HG03196 (cell line): ENCODE measurements around the gene ARHGEF11.
"Not testable (repeated sequence)": the region's sequence is repeated elsewhere in the genome, so short reads cannot be mapped to it uniquely, and the experiment has no call there.

Experiments used
- ATAC-seq: cut with Tn5 transposase; IDR thresholded peaks from one replicate; pipeline ENCODE4 v1.9.1; 2021; ENCODE audit not compliant: unreplicated experiment

The ARHGEF11 gene

DNA sequence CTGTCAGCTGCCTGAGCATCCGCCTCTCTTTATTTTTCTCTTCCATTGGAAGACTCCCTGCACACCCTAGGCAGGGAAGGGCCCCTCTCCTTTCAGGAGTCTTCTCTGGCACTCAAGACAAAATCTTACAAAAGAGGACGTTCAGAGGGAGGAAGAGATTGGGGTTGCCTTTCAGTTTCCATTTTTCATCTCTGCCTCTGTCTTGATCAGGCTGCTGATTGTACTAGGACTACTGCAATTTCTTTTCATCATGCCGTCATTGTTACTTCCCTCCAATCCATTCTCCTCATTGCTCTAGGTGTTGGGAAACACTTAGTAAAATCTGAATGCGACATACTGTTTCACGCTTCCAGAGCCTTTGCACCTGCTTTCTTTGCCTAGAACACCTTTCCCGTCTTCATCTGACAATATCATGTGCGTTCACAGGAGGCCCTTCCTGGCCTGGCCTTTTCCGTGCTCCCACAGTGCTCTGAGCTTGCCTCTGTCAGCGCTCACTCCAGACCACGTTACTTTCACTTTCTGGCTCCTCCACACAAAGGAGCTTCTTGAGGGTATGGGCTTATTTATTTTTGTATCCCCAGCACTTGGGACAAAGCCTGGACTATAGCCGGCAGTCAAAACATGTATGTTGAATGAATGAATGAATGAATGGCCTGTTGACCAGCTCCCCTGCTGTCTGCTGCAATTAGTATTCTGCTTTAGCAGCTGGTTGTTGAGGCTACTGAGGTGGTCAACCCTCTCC, 114.2 kb downstream of the ARHGEF11 start:
- ATAC-seq, result no peak

DNA sequence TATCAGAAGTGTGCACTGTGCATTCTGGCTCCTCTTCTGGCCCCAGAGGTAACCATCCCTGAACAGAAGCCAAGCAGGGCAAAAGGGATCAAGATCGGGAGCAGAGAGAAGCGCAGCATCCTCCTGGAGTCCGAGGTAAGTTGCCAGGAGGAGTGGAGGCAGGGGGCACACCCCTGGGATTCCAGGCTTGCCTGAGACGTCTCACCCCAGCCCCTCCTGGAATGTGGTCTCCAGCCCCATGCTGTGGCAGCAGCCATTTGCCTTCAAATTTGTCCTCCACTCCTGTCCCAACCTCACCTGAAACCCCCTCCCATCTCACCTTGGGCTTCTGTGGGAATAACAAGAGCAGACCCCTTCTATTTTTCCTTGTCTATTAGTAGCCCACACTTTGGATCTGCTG, 115.1 kb downstream of the ARHGEF11 start:
- no peak for ATAC-seq

DNA sequence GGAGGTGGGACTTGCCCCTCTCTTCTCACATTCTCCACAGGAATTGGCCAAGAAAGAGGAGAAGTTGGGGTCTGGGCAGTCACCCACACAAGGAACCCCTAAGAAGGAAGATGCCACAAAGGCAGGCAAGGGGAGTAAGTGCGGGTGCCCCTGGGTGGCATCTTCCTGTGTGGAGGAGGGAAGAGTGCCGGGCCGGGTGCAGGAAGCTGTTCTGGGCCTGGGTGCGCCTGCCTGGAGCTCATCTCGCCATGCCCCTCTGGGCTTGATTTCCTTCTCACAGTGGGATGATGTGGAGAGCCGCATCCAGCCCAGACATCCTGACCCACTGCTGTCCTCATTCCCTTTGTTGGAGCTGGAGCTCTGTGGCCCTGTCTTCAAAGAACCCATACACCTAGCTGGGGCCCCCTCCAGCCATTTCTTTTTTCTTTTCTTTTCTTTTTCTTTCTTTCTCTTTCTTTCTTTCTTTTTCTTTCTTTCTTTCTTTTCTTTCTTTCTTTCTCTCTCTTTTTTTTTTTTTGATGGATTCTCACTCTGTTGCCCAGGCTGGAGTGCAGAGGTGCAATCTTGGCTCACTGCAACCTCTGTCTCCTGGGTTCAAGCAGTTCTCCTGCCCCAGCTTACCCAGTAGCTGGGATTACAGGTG, 115.8 kb downstream of the ARHGEF11 start:
- ATAC-seq, result no peak

DNA sequence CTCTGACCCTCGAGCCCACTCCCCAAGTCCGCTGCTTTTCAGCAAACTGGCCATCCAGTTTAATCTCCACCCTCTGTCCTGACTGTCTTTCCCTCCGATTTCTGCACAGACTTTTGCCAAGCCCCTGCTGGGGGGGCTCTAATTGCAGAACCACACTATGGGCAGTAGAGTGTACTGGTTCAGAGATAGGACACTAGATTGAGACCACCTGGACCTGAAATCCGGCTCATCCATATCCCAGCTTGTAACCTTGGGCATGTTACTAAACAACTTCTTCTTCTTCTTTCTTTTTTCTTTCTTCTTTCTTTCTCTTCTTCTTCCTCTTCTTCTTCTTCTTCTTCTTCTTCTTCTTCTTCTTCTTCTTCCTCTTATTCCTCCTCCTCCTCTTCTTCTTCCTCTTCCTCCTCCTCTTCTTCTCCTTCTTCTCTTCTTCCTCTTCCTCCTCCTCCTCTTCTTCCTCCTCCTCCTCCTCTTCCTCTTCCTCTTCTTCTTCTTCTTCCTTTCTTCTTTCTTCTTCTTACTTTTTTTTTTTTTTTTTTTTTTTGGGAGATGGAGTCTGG, 117.4 kb downstream of the ARHGEF11 start:
- ATAC-seq, result no peak

DNA sequence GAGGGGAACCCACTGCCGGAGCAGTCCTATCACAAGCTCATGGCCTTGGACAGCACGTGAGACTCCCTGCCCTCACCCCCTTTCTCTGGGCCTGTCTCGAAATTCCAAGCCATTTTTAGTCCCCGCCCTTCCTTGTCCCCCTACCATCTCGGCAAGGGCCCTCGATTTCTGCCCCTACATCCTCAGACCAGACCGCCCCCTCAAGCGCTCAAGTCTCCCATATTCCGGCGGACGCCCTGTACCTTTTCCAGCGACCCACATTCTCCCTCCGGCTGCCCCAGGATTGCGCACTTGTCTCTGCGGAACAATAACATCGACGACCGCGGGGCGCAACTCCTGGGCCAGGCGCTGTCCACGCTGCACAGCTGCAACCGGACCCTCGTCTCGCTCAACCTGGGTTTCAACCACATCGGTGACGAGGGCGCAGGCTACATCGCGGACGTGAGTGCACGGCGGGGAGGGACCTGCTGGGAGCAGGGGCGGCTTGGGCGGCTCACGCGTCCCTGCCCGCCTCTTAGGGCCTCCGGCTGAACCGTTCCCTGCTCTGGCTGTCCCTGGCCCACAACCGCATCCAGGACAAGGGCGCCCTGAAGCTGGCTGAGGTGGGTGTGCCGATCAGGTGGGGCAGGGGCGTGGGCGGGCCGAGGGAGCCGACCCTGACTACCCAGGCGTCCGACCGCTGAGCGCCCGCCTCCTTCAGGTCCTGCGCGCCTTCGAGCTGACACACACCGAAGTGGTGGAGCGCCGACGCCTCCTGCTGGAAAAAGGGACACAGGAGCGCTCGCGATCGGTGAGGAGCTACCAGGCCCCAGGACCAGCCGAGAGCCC, 118.1 kb downstream of the ARHGEF11 start:
- no peak for ATAC-seq

DNA sequence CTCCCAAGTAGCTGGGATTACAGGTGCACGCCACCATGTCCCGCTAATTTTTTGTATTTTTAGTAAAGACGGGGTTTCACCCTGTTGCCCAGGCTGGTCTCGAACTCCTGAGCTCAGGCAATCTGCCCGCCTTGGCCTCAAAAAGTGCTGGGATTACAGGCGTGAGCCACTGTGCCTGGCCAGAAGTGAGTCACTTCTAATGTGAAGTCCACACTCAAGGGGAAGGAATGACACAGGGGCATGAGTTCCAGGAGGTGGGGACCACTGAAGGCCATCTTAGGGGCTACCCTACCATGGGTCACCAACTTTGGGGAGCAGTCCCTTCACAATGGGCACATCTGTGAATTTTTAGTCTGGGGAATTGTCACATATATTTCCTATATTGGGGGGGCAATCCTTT, 118.8 kb downstream of the ARHGEF11 start:
- not testable (repeated sequence) for ATAC-seq

DNA sequence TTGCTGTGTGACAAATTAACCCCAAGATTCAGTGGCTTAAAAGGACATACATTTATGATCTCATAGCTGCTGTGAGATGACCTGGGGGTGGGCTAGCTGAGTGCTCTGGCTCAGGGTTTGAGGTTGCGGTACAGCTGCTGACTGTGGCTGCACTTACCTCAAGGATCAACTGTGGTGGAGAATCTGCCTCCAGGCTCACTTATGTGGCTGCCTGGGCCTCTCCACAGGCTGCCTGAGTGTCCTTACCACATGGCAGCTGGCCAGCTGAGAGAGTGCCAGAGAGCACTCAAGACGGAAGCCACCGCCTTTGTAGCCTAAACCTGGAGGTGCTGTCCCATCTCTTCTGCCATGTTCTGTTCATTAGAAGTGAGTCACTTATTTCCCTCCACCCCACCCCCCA, 119.4 kb downstream of the ARHGEF11 start:
- no peak for ATAC-seq

DNA sequence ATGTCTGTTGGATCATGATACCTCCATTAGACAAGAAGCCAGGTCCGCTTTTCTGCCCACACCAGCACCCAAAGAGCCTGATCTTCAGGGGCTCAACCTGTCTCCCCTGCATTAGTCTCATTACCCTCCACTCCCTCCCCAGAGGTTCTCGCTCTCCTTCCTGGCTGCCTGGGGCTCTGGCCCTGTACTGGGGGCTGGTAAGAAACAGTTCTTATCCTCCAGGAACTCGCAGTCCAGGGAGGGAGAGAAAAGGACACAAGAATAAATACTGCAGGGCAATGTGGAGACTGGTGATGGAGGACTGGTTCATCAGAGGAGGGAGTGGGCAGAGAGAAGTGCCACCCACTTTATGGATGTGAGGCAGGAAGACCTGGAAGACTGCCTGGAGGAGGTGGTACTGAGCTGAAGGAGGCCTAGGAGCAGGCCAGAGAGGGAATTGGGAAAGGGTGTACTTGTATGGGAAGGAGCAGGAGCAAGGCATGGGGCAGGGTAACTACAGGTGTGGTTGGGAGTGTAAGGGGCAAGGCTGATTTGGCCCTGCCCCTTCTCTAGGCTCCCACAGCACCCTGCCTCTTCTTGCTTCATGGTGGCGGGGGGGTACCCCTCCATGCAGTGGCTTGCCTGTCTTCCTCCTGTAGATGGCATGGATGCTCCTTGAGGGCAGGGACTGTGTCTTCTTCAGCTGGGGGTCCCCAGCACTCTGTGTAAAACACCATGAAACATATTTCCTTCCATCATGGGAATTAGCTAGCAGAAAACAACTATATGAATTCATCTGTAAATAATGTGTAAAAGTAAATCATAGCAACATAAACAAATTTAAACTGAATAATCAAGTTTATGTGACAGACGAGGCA, 120.2 kb downstream of the ARHGEF11 start:
- ATAC-seq, result no peak

DNA sequence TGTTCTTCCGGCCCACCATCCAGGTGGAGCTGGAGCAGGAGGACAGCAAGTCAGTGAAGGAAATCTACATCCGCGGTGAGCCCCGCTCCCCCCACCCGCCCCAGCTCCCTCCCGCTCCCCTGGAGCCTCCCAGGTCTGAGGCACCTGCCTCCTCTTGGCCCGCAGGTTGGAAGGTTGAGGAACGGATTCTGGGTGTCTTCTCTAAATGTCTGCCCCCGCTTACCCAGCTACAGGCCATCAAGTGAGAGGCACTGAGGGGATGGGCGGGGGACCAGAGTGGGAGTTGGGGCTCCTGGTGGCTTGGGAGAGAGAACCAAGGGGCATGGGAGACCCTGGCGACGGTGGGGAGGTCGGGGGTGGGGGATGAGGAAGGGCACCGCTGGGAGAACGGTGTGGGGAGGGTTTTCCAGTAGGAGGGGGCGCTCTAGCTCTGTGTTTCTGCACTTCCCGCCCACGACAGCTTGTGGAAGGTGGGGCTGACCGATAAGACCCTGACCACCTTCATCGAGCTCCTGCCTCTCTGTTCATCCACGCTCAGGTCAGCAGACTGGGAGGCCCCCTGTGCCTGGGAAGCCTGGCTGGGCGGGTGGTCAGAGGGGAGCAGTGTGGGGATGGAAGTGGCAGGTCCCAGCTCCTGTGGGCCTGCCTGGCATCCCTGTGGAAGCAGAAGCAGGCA, 120.9 kb downstream of the ARHGEF11 start:
- ATAC-seq, result no peak

DNA sequence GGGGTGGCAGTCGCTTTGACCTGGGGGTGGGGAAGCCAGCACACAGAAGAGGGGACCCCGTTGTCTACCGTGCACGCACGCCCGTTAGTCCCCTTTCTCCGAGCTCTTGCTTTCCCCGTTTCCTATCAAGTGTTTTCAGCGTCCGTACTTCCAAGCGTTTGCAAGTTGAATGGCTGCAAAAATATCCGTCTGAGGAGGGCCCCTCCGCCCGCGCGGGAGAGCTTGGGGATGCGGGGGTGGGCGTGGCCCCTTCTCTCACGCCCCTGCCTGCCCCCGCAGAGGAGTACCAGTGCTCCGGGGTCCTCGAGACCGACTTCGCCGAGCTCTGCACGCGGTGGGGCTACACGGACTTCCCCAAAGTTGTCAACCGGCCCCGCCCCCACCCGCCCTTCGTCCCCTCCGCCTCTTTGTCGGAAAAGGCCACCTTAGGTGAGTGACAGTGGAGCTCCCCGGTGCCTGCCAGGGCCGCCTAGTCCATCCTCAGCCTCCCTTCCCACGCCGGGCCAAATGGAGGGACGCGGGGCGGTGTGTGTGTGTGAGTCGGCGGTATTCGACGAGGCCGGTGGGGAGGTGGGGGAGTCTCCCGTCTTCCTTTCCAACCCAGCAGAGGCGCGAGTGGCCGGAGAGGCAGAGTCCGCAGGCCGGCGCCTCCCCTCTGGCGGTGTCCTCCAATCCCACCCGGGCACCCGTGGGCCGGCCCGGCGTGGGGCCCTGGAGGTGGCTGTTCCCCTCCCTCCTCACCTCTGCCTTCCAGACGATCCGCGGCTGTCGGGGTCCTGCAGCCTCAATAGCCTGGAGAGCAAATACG, 121.7 kb downstream of the ARHGEF11 start:
- ATAC-seq, result no peak

DNA sequence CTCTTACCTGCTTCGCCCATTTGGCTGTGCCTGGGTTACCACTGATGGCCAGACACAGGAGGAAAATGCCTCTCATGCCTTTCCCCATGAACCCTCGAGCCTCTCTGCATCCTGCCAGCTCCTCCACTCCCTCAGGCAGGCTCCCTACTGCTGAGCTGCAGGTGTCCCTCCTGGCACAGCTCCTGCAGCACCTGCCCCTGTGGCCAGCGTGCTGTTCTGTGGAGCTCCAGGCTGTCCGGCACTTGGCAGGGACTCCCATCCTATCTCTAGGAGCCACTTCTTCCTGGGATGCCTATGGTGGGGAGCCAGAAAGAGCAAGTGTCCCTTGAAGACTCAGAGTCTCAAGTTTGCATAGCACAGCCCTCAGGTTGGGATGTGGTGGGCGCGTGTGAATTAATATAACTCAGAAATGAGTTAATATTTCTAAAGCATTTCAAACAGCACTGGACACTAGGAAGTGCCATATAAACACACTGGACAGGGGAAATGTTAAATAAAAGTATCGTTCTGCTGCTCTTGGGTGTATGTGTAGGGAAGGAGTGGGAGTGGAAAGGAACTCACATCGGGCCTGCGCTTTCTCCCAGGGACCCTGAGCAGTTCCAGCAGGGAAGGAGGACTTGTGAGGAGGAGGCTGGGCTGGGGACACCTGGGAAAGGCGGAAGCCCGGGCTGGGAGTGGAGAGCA, 122.4 kb downstream of the ARHGEF11 start:
- ATAC-seq, result no peak

DNA sequence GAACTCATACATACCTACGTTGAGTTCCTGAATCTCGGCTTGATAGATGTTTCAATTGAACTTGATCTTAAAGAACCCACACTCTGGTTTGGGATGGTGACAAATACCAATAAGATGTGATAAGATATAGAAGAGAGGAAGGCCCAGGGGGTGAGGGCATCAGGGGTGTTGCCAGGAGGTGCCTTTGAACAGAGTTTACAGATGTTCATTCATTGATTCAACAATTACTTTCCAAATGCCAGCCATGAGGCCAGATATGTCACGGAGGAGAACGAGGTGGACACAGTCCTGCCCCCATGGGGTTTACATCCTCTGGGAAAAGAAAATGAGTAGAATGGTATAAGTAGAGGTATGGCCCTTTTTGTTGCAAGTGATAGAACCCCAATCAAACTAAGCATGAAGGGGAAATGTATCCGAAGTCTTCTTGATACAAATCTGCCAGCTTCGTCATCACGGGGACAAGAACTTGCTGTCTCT, 124.5 kb downstream of the ARHGEF11 start:
- no peak for ATAC-seq

DNA sequence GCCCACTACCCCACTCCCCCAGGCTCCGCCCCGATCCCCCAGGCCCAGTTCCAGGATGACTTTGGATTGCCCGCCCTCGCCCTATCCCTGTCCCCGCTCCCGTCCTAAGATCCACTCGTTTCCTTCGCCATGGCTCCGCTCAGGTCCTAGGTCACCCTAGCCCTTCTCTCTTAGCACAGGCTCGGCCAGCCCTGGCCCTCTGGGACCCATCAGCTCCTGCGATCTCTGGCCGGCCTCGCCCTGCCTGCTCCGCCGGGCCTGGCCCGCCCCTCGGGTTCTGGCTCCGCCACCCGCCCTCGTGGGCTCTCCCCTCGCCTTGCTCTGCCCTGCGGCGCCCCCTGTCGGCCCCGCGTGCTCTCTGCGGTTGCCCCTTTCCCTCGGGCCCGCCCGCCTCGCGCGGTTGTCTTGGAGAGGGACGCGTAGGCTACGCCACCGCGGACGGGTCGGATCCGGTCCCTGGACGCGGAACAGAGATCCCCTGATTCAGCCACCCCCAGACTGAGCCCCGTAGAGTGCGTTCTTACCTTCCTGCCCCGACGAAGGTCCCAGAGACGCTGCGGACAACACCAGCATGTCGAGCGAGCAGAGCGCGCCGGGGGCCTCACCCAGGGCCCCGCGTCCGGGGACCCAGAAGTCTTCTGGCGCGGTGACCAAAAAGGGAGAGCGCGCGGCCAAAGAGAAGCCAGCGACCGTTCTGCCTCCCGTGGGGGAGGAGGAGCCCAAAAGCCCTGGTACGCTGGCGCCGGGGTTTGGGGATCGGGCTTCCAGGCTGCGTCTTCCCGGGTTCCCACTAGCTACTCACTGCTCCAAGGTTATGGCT, 125.1 kb downstream of the ARHGEF11 start, which contains the start of gene LRRC71:
Gene LRRC71 (plus strand): TSS at position 400 of the 820 bp plus-strand sequence. CDS start 172 bp downstream, at position 572.
- ATAC-seq, result no peak

DNA sequence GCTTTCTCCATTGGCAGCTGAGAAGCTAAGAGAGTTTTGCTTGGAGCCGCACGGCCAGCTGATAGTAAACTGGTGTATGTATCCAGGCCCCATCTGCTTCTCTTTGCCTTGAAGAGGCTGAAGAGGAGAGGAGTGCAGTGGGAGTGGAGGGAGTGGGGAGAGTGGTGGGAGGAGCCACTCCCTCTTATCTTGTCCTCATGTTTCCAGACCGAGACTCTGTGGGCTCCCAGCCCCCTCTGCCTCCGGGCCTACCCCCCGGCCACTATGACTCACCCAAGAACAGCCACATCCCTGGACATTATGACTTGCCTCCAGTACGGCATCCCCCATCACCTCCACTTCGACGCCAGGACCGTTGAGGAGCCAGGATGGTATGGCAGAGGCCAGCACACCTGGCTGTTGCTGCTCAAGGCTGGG, 131.1 kb downstream of the ARHGEF11 start:
- no peak for ATAC-seq

DNA sequence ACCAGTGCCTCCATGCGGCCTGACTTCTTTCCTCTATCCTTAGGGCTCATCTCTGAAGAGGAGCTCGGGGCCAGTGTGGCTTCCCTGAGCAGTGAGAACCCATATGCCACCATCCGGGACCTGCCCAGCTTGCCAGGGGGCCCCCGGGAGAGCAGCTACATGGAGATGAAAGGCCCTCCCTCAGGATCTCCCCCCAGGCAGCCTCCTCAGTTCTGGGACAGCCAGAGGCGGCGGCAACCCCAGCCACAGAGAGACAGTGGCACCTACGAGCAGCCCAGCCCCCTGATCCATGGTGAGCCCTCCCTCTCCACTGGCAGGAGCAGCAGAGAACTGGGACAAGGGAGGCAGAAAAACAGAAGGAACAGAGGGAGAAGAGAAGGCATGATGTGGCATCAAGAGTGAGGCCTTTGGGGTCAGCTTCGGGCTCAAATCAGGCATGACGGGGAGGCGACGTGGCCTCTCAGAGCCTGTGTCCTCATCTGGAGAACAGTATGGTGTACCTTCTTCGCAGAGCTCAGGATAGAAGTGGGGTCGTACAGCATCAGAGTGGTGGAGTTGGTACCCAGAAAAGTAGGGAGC, 131.6 kb downstream of the ARHGEF11 start:
- ATAC-seq, result no peak

DNA sequence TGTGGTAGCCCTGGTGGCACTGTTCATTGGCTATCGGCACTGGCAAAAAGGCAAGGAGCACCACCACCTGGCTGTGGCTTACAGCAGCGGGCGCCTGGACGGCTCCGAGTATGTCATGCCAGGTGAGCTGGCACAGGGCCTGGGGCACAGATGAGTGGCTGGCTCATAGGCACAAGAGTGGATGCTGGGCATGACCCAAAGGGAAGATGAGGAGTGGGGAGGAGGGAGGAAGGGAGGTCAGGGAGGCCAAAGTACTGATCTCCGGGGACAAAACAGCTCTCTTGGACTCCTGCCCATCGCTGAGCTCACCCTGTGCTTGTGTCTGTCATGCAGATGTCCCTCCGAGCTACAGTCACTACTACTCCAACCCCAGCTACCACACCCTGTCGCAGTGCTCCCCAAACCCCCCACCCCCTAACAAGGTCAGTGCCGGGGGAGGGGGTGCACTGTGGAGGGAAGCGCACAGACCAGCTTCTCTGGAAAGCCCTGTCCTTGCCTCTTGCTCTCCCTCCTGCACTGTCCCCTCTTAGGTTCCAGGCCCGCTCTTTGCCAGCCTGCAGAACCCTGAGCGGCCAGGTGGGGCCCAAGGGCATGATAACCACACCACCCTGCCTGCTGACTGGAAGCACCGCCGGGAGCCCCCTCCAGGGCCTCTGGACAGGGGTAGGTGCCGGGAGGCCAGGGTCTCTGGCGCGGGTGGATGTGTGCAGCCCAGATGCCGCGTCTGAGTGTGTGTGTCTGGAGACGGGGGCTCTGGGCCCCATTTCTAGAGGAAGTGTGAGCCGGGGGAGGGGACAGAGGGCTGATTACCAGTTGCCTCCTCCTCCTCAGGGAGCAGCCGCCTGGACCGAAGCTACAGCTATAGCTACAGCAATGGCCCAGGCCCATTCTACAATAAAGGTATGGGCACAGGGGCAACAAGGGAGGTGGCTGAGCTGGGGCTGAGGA, 132.4 kb downstream of the ARHGEF11 start:
- no peak for ATAC-seq
